Epithelial cell of esophagus (primary cell): ENCODE measurements around the gene ABCC4.

Experiments used
- DNase-seq: peaks from one replicate; pipeline ENCODE4 v3.0.0; 2010; ENCODE audit warnings: low read depth
- H3K4me3 ChIP-seq: 2 replicates; pipeline ENCODE4 v1.5.1; 2011; ENCODE audit warnings: mild to moderate bottlenecking, low read length, control low read depth
- TF ChIP-seq, protein P1 (sequence below): IDR thresholded peaks from 2 replicates; pipeline ENCODE4 v1.5.1; 2011; ENCODE audit warnings: low read depth, mild to moderate bottlenecking, low read length, control low read depth, inconsistent platforms; ENCODE audit not compliant: insufficient read depth; ENCODE audit errors: missing control alignments

ABCC4 gene

DNA sequence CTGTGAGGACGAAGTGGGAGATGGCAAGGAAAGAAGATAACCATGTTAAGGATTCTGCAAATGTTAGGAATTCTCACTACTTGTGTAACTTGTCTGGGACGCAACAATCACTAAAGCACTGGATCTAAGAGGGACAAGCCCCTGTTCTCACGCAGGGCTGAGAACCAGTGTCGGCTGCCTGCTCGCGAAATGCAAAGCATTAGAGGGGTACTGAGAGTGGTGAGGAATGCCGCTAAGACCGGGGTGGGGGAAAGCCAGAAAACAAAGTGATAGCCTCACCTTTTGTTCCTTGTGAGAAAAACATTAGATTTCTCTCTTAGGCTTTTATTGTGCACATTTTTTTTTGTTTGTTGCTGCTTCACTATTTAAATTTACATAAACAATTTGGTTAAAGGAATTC lies 241.9 kb downstream of the ABCC4 start:
- TF ChIP-seq, protein P1, sequence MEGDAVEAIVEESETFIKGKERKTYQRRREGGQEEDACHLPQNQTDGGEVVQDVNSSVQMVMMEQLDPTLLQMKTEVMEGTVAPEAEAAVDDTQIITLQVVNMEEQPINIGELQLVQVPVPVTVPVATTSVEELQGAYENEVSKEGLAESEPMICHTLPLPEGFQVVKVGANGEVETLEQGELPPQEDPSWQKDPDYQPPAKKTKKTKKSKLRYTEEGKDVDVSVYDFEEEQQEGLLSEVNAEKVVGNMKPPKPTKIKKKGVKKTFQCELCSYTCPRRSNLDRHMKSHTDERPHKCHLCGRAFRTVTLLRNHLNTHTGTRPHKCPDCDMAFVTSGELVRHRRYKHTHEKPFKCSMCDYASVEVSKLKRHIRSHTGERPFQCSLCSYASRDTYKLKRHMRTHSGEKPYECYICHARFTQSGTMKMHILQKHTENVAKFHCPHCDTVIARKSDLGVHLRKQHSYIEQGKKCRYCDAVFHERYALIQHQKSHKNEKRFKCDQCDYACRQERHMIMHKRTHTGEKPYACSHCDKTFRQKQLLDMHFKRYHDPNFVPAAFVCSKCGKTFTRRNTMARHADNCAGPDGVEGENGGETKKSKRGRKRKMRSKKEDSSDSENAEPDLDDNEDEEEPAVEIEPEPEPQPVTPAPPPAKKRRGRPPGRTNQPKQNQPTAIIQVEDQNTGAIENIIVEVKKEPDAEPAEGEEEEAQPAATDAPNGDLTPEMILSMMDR: no peak
- DNase-seq: no peak
- no peak overlapping the region for H3K4me3 ChIP-seq

DNA sequence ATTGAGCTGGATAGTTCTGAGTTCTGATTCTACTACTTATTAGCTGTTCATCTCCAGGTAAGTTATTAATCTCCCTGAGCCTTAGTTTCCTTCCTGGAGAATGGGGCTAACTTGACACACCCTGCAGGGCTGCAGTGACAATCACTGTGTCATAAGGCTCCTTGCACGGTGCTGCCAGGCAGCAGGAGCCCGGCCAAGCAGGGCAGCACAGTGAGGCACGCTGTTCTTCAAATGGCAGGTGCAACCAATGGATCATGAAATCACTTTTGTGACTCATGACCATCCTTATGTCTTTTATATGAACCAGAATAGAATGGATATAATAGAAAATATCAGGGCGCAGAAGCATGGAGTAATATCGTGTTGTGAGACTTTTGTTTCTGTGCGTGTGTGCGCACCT lies 242.6 kb downstream of the ABCC4 start:
- no peak for DNase-seq
- H3K4me3 ChIP-seq: no peak overlapping the region
- TF ChIP-seq, protein P1: no peak

DNA sequence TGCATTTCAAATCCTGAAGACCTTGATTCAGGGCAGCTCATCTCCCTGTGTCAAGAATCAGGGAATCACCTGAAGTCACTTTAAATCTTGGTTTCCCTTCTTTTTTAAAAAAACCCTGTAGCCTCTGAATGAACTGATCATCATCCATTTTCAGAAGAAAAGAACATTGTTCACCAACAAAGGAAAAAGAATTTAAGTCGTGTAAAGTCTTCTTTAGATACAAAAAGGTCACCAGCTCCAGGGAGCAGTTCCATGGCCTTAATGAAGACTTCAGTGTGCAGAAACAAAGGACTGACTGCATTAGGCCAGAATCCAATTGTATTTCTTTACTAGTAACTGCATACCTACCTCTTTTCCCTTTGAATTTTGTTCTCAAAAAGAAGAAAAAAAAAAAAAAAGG lies 245.0 kb downstream of the ABCC4 start:
- H3K4me3 ChIP-seq: no peak overlapping the region
- TF ChIP-seq, protein P1: no peak
- no peak for DNase-seq

DNA sequence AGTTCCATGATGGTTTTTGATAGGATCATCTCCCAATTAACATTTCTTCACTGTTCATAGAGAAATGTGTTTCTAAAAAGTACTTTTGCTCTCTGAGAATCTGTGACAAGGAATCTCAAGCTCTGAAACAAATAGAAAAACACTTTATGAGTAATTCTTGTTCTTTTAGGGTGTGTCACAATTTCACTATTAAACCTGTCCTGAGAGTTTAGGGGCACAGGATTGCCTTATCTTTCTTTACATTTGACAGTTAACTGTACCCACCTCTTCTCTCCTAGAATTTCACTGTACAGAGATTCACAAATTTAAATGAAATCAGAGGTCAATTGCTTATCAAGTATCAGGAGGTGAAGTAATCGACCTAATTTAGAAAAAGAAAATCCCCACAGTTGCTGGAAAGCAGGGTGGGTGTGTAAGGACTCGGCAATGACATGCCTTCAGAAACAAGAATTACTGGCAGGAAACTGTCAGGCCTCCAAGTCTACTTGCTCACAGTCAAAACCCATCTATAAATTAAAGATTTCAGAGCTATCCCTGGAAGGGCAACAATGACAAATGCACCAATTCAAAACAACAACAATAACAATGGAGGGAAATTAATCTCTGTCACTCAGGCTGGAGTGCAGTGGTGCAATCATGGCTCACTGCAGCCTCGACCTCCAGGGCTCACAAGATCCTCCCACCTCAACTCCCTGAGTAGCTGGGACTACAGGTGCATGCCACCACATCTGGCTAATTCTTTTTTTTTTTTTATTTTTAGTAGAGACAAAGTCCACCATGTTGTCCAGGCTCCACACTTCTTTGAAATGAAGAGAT lies 250.2 kb downstream of the ABCC4 start:
- TF ChIP-seq, protein P1: no peak
- no peak overlapping the region for H3K4me3 ChIP-seq
- peak; percentile 30 for DNase-seq

DNA sequence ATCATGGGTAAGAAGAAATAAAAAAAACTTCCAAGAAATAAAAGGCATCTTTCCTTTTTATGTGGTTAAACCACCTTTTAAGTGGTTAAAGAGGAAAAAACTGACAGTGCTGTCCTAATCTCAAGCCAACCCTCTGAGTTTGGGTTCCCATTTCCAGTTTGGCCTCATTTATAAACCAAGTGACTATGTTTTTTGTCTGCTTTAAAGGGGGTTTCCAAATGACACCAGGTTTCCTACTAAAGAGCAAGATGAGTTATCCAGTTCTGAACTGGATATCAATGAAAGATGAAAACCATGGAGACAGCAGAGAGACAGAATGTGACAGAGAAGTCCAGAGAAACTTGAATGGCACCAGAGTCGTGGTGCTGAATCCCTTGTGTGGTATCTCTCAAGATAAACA lies 251.5 kb downstream of the ABCC4 start:
- no peak for DNase-seq
- no peak overlapping the region for H3K4me3 ChIP-seq
- TF ChIP-seq, protein P1: no peak

DNA sequence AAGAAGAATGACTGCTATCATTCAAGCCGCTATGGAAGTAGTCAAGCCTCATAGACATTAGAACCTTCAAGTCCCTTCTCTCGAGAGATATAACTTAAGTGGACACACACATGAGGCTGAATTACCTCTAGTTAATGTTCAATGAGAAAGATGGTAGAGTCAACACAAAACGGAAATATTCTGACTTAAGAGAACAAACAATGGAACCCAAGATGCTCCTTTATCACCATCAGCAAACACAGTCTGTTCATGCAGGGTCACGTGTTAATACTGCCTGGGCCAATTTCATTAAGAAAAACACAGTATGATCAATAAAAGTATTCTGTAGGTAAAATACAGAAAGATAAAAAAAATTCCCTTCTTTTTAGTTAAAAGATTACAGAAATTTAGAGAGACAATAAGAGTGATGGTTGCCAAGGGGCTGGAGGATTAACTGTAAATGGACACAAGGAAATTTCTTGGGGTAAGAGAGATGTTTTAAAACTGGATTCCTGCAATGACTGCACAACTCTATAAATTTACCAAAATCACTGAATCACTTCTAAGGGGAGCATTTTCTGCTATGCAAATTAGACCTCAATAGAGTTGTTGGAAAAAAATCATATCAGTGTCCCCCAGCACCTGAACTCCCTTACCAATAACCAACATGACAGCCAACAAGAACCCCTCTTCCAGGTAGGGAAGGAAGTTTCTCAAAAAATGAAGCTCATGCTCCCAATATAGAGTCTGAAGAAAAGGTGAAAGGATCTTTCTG lies 256.6 kb downstream of the ABCC4 start:
- TF ChIP-seq, protein P1: no peak

DNA sequence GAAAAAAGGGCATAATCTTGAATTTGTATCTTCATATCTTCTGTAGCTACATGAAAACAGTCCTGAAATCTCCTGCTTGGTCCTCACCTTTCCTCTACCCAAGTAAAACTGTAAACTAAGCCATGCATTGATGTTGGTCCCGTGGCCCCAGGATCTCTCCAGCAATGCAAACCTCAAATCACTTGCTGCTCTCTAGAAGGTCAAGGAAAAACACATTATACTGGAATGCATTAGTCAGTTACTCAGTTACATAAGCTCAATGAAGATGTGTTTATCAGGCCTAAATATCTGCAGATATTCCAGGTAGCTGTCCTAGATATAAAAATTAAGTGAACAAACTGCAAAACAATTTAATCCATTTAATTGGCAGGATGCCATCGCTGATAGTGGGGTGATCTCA lies 261.8 kb downstream of the ABCC4 start:
- DNase-seq: no peak
- TF ChIP-seq, protein P1: no peak
- H3K4me3 ChIP-seq: no peak overlapping the region

More for the DNA sequence above, 256.6 kb downstream of the ABCC4 start:
- no peak overlapping the region for H3K4me3 ChIP-seq
- no peak for DNase-seq
